Measurements from ENCODE around the gene BRIX1.
"Not testable (repeated sequence)": the region's sequence is repeated elsewhere in the genome, so short reads cannot be mapped to it uniquely, and the experiment has no call there.

The BRIX1 gene

GRCh38 chr5:34914671-34915138 is 806 bp upstream of the BRIX1 start:
- no peak for DNase-seq (ENCODE audit: low spot score)

- no peak for DNase-seq (ENCODE audit: low spot score)
Measured at GRCh38 chr5:34915856-34916192, 313 bp downstream of the BRIX1 start.

GRCh38 chr5:34916518-34916917 is 1.0 kb downstream of the BRIX1 start:
- DNase-seq (ENCODE audit: low spot score) = no peak

- no peak for DNase-seq (ENCODE audit: low spot score)
Measured at GRCh38 chr5:34918025-34918424, 2.5 kb downstream of the BRIX1 start.

- DNase-seq (ENCODE audit: low spot score) = no peak
Measured at GRCh38 chr5:34919077-34919476, 3.6 kb downstream of the BRIX1 start.

GRCh38 chr5:34923256-34923655 is 7.7 kb downstream of the BRIX1 start:
- DNase-seq (ENCODE audit: low spot score) = not testable (repeated sequence)

GRCh38 chr5:34923694-34924461 is 8.4 kb downstream of the BRIX1 start:
- peak; percentile 62 for DNase-seq (ENCODE audit: low spot score)

GRCh38 chr5:34924462-34924765 is 8.9 kb downstream of the BRIX1 start:
- no peak for DNase-seq (ENCODE audit: low spot score)

GRCh38 chr5:34926318-34926888 is 10.9 kb downstream of the BRIX1 start:
- no peak for DNase-seq (ENCODE audit: low spot score)

- DNase-seq (ENCODE audit: low spot score) = no peak
Measured at GRCh38 chr5:34927785-34928184, 12.3 kb downstream of the BRIX1 start.

GRCh38 chr5:34928267-34928666 is 12.8 kb downstream of the BRIX1 start:
- DNase-seq (ENCODE audit: low spot score) = no peak

- DNase-seq (ENCODE audit: low spot score) = peak; percentile 97
Measured at GRCh38 chr5:34929134-34929719, 13.7 kb downstream of the BRIX1 start, which contains the start of gene DNAJC21. Gene DNAJC21, plus strand, starts transcription at chr5:34929559. Its CDS starts 261 bp downstream, at chr5:34929820.

GRCh38 chr5:34929720-34930461 is 14.4 kb downstream of the BRIX1 start:
- peak; percentile 82 for DNase-seq (ENCODE audit: low spot score)

- DNase-seq (ENCODE audit: low spot score) = no peak
Measured at GRCh38 chr5:34930462-34930844, 14.9 kb downstream of the BRIX1 start.

- DNase-seq (ENCODE audit: low spot score) = no peak
Measured at GRCh38 chr5:34930870-34931269, 15.4 kb downstream of the BRIX1 start.

- DNase-seq (ENCODE audit: low spot score) = no peak
Measured at GRCh38 chr5:34932947-34933346, 17.4 kb downstream of the BRIX1 start.

- no peak for DNase-seq (ENCODE audit: low spot score)
Measured at GRCh38 chr5:34941936-34942335, 26.4 kb downstream of the BRIX1 start.

- DNase-seq (ENCODE audit: low spot score) = no peak
Measured at GRCh38 chr5:34944044-34944443, 28.5 kb downstream of the BRIX1 start.

- no peak for DNase-seq (ENCODE audit: low spot score)
Measured at GRCh38 chr5:34944460-34945047, 29.0 kb downstream of the BRIX1 start.

- no peak for DNase-seq (ENCODE audit: low spot score)
Measured at GRCh38 chr5:34957321-34957720, 41.8 kb downstream of the BRIX1 start.

- peak; percentile 2 for DNase-seq (ENCODE audit: low spot score)
Measured at GRCh38 chr5:34957857-34958690, 42.6 kb downstream of the BRIX1 start.

GRCh38 chr5:34959323-34959722 is 43.8 kb downstream of the BRIX1 start:
- DNase-seq (ENCODE audit: low spot score) = peak; percentile 17
